NCI-H2081 treated with DMSO at 0.1 percent for 48 hours (cell line): Measurements from ENCODE around the gene MAD2L2.

Experiments
- DNase-seq: peaks from one replicate; lab custom pipeline; 2025; lab: John Stamatoyannopoulos, UW

MAD2L2 gene

GRCh38 chr1:11629184-11630016, 51.5 kb downstream of the MAD2L2 start:
- no peak for DNase-seq

GRCh38 chr1:11628767-11629166, 52.2 kb downstream of the MAD2L2 start:
- no peak for DNase-seq

- no peak for DNase-seq
These were observed 54.4 kb downstream of the MAD2L2 start for GRCh38 chr1:11626551-11626950.
